Activated CD4-positive, alpha-beta T cell treated with anti-CD3 and anti-CD28 coated beads for 24 hours (primary cell): ENCODE data around the gene KCNMA1.

ENCODE experiments used
- DNase-seq, 2 donors: peaks; one replicate each; pipeline ENCODE4 v3.0.0-alpha.2; 2020; ENCODE audit warnings: low read depth in 2 of 2

The KCNMA1 gene

DNA sequence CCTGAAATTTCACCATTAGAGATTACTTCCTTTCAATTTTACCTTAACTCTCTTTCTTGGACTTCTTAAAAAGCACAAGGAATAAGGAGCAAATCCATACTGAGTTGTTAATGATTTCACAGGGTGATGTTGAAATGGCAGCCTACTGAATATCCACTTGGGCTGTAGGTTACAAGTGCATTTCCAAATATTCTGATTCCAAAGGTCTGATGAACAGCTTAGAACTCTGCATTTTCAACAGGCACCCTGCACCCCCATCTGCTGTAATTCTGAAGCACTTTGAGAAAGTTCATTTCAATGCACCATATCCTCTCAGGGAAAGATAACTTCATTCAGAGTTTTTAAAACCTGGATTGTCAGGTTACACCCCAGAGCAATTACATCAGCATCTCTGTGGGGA, 368.4 kb downstream of the KCNMA1 start:
- DNase-seq: no peak

DNA sequence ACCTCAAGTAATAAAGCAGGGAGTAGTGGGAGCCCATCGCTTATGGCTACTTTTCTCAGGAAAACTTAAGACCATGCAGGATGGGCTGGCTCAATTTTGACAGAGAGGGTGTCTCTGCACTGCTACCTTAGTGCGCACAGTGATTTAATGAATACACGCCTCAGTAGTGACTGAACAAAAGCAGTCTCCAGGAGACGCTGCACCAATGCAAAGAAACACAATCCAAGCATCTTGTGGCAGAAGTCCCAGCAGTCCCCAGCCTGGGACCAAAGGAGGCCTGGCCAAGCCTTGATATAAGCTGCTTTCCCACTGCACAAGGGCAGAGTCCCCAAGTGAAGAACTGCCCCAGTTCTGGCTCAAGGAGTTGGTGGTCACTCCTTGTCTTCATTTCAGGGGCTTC, 368.9 kb downstream of the KCNMA1 start:
- DNase-seq: no peak

DNA sequence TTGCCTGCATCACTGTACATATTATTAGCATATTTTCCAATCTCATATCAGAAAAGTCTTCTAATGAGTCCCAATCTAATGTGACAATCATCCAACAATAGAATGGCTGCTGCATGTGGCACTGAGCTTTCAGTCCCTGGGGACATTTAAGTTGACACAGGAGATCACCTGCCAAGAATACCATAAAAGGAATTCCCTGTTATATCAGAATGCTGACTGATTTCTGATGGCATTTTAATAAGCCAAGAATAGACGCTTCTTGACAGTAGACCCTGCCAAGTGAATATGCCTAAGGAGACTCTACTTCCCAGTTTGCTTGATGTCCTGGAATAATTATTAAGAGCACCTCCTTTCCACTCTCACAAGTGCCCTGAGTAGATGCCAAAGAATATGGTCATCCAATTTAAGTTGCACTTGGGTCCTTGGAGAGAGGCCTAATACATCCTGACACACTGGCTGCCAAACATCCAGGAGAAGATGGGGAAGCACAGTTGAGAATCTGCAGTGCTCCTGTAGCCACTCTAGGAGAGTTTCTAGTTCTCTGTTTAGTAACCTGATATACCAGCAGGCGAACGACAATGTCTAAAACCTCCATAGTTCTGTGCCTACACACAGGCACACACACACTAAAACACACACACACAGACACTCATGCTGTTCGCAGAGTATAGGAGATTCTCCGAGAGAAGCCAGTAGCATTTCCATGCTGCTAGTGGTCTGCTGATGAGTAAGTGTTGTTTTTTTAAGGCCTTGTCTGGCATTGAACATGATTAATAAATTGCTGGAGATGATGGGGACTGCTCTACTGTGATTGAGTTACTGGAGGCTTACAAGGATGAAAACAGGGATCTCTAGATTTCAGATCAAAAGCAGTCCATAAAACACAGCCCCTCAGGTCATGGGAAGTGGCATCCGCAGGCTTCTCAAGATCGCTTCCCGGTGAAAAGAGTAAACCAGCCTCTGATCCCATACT, 369.6 kb downstream of the KCNMA1 start:
- DNase-seq: no peak

DNA sequence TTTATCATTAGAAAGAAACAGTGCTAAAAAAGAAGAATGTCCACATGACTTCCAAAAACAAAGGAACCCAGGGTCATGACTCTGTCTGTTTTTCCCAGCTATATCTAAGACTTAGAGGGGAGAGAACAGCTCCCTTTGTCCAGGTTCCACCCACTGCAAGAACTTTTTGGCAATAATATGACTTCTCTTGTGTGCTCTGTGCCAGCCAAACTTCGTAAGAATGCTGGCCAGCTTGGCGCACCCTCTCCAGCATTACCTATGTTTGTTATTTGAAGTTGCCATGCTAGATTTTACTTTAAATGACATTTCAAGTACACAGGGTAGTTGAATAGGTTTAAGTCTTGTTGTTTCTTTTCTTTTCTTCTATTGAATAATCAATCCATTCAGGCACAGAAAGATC, 371.4 kb downstream of the KCNMA1 start:
- DNase-seq: no peak

GRCh38 chr10:77264527-77264926, 373.1 kb downstream of the KCNMA1 start:
- no peak for DNase-seq

DNA sequence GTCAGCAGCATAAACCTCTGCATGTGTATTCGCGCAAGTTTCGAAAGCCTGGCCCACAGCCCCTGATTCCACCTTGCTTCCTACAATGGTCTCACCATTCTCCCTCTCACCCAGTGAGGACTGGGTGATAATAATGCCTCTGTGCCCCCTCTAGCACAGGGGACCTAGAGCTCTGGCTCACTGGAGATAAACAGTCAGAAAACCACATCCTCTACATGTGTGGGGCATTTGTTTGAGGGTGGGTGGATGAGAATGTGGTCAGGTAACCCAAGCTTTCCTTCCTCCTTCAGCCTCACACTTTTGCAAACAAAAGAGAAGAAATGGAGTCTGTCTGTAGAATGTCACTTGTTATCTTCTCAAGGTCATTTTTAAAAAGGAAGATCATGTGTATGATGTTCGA, 373.5 kb downstream of the KCNMA1 start:
- no peak for DNase-seq

- DNase-seq: no peak
Measured at GRCh38 chr10:77263700-77264099, 373.9 kb downstream of the KCNMA1 start.

DNA sequence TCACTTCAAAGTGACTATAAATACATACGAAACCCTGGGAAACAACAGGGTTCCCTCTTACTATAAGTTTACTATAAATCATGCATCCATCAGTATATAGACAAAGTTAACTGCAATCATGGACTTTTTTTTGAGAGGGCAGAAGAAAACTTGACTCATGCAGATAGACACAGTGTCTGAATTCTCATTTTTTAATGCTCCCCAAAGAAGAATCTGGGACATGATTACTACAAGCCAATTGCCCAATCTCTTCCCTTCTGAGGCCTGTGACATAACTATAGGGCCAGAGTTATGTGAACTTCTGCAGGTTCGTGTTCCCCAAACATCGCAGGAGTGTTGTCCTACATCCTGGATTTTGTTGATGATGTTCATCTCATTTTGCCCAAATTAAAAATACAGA, 376.5 kb downstream of the KCNMA1 start:
- DNase-seq: no peak

DNA sequence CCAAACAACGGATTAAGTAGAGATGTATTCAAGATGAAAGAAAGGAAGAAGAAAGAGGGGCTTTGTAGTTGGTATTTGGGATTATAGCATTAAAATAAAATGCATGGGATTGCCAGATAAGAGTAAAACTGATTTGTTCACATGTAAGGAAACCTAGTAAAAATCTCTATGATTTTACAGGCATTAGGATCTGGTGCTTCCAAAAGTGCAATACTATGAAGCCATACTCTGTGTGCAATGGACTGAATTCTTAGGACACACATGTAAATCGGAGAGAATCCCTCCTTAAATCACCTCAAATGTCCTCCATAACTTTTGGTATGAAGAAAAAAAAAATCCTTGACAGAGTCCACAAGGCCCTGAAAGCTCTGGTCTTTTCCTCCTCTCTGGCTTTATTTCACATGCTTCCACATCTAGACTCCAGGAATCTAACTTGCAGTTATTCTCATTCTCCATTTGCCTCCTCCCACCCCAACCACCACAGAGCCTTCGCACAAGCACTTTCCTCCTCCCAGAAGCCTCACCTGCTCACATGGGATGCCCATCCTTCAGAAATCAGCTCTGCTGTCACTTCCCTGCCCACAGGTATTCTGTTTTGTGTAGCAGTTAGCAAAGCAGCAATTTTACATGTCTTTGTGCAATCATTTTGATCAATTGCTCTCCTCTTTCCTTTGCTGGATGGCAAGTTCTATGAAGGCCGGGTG, 378.3 kb downstream of the KCNMA1 start:
- DNase-seq: no peak

DNA sequence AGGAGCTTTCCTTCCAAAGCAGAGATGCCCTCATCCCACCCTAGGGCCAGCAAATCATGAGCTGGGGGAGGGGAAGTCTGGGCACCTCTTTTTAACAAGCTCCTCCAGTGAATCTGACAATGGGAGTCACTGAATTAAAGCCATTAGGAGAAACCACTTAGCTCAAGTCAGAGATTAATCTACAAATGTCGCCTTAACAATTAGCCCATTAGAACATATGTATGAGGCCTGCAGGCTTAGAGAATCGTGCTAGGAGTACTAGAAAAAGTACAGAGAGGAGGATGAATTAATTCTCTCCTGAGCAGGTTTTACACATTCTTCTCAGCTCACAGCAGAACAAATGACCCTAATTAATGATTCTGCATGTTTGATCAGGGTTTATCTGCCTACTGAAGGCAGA, 381.3 kb downstream of the KCNMA1 start:
- DNase-seq: no peak

DNA sequence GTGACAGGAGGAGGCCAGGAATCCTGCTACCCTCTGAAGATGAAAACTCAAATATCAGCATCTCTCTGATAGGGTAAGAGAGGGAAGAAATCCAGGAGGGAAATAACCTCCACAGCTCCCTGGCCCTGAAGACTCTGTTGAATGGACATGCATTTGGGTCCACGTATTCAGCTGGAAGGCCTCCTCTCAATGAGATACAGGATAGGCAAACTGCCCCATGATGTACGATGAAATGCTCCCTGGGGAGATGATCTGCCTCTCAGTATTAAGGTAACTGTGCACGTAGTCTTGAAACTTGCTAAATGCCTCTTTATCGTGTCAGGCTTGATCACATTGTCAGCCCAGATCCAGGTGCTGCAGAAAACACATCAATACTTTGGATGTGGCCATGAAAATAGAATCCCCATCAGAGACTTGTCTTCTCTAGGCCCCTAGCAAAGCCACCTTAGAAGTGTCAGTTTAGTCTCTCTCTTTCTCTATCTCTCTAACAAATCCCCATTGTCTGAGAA, 384.0 kb downstream of the KCNMA1 start:
- DNase-seq: no peak

DNA sequence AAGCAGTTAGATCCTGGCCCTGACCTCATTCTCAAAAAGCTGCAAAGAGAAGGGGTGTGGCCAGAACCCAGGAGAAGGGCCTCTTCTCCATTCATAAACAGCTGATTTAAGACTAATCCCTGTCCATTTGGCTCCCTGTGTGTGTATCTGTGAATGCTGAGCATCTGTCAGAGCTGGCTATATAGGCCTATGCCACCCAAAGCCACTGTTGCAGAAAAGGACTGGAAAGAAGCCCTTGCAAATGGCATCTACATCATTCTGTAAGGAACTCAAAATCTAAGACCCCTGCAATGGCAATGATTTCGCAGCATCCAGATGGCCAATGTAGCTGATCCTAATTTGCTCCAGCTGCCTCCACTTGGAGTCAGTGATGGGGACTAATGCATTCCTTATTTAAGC, 384.5 kb downstream of the KCNMA1 start:
- DNase-seq: no peak

DNA sequence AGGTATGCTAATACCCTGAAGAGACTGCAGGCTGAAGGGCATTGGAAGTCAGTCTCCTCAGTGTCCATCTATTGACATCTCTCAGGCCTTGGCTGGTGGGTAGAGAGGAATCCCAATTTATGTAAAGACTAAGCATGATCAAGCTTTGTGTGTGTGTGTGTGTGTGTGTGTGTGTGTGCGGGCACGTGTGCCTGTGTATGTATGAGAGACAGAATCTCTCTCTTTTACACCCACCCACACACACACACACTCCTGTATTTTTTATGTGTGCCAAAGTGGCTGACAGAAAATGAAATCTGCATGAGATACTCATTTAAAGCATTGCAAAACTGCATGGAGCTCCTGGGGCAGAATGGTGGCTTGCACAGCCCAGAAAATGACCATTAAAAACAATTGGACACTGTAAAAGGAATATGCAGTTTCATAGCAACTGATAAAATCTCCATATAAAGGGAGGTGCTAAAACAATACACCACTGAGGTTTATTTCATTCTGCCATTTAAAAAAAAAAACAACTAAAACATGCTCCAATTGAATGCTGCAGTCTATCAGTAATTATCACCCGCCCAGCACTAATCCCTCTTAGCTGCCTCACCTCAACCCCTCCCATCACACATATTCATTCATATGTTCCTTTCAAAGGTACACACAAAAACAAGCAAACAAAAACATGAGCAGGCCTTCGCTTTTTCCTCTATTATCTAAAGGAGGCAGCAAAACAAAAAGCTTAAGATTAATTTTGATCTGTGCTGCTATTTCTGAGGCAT, 385.0 kb downstream of the KCNMA1 start:
- no peak for DNase-seq

GRCh38 chr10:77251297-77252013, 386.2 kb downstream of the KCNMA1 start:
- no peak for DNase-seq

DNA sequence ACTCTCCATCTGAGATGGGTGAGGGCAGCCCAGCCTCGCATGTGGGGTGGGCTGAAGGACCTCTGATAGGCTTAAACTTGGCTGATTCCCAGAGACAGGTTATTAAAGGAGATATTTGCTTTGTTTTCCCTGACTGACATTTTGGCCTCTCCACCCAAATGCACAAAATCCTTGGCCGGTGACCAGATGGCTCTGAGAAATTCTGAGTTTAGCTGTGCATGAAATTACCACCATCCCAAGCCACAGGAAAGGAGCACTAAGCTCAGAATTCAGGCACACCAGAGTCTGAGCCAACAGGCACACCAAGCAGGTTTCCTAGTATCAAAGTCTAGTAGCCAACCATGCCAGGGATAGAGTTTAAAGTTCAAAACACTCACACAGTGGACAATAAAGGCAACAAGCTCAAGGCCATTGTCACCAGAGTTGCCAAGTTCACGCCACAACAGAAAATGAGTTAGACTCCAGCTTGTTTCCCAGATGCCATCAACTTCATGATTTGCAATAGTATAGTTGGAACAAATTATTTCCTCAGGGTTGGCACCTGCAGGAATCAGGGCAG, 387.6 kb downstream of the KCNMA1 start:
- DNase-seq: no peak

DNA sequence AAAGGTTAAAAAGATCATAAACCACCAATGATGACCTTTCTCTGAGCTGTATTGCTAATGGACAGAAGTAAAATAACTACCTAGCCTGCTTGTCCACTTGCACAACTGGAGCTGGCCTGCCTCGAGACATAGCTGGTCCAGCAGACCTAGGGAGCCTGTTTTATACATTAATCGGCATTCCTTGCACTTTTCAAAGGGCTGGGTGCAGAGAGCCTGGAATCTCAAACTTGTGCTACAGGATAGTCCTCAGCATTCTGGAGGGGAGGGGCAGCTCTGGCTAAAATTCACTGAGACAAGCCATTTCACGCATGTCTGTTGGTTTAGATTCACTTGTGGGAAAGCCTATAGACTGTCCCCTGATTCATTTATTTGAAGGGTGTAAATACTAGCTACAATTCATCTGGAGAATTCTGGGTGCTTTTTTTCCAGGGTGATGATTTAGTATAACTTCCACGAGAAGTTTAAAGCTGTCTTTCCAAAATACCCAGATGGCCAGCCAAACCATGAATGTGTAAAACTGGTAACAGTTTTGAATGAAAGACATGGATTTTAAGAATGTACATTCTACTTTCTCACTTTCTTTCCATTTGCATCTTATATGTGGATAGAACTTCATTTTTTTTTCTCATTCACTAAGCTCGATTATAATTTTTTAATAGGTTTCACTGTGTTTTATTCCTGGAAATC, 389.4 kb downstream of the KCNMA1 start:
- no peak for DNase-seq

DNA sequence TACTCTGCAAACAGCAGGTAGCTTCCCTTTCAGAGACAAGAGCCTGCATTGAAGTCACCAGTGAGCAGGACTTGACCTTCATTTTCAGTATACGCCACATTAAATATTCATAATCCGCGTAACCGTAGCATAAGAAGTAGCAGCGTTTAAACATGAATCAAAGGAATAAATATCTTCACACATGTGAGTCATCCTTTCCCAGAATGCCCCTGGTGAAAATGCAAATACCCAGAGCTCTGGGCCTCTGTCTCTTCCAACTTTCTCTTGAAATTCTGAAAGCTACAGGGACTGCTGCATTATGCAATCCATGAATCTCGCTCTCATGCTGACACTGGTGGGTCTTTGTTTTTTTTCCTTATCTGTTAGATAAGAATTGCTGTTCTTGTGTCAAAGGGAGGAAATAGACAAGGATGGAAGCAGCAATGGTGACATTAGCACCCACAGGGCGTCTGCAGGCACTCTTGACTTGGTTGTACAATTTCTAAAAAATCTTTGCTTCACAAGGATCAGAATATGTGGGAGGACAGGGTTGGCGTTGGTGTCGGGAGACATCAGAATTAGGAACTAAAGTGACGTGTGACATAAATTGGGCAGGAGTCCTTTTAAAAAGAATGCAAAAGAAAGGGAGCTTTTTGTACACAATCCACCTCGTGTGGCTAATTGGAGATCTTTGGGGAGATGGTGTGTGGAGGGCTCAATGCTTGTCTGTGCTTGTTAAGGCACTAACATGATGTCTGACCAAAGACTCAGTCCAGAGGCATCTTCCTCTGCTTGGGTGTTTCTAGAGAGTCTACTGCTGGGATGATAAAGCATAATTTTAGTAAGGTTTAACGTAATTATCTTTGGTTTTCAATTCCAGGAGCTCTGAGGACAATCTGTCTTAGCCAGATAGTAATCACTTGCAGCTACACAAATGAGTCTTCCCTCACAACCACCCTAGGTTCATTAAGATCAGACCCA, 390.3 kb downstream of the KCNMA1 start:
- DNase-seq: no peak

- no peak for DNase-seq
Measured at GRCh38 chr10:77245953-77246352, 391.7 kb downstream of the KCNMA1 start.

GRCh38 chr10:77244746-77245145, 392.9 kb downstream of the KCNMA1 start:
- DNase-seq: no peak
